Activated CD4-positive, CD25-positive, alpha-beta regulatory T cell (primary cell): ENCODE measurements around the gene H3-3A.
"Not testable (repeated sequence)": the region's sequence is repeated elsewhere in the genome, so short reads cannot be mapped to it uniquely, and the experiment has no call there.

Experiments
- DNase-seq, 4 experiments: peaks; one replicate each; lab custom pipeline; 2025; lab: John Stamatoyannopoulos, UW

H3-3A gene

DNA sequence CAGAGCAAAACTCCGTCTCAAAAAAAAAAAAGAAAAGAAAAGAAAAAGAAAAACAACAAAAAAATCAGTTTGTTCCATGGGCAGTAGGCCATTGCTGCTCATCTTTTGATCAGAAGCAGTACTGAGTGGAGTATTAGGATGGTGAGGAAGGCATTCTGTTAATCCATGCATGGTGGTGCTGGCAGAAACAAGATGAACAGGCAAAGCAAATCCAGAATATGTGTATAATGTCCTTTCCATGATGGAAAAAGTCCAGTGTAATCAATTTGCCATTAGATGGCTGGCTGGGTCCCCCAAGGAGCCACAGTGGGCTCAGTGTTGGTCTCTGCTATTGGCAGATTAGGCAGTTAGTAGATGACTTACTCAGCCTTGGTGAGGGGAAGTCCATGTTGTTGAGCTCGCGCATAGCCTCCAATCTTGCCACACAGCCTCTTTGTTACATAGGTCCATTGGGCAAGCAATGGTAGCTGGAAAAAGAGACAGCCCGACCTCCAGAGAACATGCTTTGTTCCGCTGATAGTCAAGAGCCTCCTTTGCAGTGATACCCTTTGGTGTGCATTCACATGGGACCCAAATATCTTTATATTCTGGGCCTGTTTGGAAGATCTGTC lies 23.3 kb downstream of the H3-3A start:
- DNase-seq = no peak

DNA sequence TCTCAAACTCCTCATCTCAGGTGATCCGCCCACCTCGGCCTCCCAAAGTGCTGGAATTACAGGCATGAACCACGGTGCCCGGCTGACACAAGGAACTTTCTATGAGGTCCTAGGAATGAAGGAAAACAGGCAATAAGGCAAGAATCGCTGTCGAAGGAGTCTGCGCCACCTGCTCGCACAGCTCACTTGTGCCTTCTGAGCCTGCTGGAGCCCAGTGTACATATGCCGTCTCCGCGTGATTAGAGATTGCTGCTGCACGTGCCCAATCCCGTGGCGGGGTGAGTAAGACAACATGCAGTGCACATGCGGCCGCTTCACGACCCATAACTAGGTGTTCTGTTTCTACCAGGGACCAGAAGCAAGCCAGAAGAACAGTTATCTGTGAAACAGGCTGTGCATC lies 24.3 kb downstream of the H3-3A start:
- DNase-seq = no peak

DNA sequence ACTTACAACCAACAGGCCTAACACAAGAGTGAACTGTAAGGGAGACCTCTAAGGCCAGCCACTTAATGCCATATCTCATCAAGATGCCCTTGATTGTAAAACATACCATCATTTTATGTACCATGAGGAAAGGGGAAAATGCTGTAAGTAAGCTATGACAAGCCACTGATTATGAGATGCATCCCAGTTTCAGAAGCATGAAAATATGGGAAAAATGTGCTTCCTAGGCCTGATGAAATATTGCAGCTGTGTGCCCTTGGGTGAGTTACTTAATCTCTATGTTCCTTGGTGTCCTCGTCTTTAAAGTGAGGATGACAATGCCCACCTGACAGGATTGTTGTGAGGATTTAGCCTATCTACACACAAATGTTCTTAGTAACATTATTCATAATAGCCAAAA lies 28.9 kb downstream of the H3-3A start:
- DNase-seq = no peak

DNA sequence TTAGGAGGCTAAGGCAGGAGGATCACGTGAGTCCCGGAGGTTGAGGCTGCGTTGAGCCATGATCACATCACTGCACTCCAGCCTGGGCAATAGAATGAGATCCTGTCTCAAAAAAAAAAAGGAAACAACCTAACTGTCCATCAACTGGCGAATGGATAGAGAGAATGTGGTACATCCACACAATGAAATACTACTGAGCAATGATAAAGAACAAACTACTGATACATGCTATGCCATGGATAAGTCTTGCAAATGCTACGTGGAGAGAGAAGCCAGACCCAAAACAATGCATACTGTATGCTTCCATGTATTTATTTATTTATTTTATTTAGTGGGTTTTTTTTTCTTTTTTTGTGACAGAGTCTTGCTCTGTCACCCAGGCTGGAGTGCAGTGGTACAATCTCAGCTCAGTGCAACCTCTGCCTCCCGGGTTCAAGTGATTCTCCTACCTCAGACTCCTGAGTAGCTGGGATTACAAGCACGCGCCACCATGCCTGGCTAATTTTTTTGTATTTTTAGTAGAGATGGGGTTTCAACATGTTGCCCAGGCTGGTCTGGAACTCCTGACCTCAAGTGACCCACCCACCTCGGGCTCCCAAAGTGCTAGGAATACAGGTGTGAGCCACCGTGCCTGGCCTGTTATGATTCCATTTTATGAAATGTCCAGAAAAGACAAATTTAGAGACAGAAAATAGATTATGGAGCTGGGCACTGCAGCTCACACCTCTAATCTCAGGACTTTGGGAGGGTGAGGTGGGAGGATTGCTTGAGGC lies 29.7 kb downstream of the H3-3A start:
- not testable (repeated sequence) for DNase-seq

DNA sequence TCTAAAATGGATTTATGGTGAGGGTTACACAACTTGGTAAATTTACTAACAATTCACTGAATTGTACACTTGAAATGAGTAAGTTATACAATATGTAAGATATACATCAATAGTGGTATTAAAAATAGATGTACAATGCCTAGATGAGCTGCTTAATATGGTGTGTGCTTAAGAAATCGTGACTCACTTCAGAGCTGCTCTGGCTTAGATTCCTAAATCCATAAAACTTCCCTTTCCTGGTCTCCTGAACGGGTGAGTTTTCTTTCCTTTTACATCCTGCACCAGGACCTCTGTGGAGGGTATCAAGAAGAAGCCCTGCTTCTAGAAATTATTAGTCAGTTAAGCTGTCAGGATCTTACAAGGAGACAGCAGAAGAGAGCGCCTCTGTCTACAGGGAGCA lies 30.4 kb downstream of the H3-3A start:
- no peak for DNase-seq

- DNase-seq = no peak
Observed at GRCh38 chr1:226093621-226094020, 31.1 kb downstream of the H3-3A start.

- no peak for DNase-seq
Observed at GRCh38 chr1:226094451-226094850, 31.9 kb downstream of the H3-3A start.

GRCh38 chr1:226095286-226095685 lies 32.8 kb downstream of the H3-3A start:
- DNase-seq = no peak

DNA sequence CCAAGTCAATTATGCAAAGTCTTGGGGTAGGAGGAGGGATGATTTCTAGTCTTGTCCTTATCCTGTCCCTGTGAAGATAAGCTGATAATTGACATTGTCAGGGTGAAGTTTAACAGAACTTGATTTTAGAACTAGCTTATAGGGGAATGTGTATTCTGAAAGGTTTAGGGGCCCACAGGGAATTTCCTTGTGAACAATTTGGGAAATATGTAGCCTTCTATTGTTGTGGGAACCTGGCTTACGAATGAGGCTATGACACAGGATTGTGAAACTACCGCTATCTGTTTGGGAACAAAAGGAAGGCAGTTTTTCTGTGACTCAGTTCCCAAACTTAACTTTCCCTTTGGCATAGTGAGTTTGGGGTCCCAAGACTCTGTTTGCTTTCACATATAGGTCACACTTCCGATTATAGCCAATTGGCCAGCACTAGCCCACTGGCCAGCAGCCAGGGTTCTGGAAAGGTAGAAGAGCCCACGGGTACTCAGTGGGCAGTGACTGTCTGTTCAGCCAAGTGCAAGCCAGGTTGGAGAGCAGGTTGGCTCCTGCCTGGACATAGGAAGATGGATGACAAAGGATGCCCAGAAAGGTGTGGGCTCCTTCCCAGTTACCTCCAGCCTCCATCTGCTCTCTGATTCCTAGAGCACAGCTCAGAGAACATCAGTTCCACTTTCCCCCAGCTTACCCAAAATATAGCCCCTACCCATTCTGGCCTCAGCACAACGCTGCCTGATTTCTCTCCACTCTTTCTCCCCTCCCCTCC lies 35.5 kb downstream of the H3-3A start:
- no peak for DNase-seq

DNA sequence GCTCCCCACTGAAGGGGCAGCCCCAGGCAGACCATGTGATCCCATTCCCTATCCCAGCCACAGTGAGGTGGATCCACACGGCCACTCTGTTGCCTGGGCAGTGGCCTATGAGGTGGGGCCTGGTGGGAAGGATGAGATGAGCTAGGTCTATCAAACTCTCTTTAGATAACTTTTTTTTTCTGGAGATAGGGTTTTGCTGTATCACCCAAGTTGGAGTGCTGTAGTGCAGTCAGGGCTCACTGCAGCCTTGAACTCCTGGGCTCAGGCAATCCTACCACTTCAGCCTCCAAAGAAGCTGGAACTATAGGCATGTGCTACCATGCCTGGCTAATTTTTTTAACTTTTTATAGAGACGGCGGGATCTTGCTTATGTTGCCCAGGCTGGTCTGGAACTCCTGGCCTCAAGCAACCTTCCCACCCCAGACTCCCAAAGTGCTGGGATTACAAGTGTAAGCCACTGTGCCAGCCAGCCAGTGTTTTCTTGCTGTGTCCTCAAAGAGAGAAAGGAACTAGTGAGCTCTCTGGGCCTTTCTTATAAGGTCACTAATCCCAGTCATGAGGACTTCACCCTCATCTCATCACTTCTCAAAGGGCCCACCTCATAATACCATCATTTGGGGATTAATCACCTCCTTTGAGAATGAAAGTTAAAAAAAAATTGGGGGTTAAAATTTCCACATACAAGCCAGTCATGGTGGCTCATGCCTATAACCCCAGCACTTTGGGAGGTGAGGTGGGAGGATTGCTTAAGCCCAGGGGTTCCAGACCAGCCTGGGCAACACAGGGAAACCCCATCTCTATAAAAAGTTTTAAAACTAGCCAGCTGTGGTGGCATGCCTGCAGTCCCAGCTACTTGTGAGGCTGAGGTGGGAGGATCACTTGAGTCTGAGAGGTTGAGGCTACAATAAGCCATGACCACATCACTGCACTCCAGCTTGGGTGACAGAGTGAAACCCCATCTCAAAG lies 36.6 kb downstream of the H3-3A start:
- DNase-seq = no peak

DNA sequence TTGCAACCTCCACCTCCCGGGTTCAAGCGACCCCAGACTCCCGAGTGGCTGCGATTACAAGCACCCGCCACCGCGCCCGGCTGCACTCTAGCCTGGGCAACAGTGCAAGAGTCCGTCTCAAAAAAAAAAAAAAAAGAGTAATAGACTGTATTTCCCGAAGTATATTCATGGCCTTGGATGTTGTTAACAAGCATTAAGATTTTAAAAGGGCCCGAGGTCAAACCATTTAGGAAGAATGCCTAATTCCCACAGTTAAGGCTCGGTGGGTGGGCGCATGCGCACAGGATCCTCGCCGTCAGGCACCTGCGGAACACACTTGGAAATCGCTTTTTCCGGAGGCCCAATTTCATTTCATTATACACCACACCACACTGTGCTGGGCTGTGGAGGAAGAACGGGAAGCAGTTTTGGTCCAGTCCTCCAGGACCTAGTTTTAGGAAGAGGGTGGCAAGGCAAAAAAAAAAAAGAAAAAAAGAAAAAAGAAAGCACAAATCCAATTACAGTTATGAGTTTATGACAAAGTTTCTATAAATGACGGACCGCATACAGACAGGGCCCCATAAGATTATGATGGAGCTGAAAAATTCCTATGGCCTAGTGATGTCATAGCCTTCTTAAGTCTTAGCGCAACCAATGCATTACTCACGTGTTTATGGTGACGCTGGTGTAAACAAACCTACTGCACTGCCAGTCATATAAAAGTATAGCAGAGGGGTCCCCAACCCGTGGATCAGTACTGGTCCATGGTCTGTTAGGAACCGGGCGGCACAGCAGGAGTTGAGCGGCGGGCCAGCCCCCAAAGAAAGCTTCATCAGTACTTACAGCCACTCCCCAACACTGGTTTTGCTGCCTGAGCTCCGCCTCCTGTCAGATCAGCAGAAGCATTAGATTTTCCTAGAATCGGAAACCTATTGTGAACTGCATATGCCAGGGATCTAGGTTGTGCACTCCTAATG lies 38.2 kb downstream of the H3-3A start:
- DNase-seq = no peak

GRCh38 chr1:226104671-226105121 lies 42.2 kb downstream of the H3-3A start:
- no peak for DNase-seq

DNA sequence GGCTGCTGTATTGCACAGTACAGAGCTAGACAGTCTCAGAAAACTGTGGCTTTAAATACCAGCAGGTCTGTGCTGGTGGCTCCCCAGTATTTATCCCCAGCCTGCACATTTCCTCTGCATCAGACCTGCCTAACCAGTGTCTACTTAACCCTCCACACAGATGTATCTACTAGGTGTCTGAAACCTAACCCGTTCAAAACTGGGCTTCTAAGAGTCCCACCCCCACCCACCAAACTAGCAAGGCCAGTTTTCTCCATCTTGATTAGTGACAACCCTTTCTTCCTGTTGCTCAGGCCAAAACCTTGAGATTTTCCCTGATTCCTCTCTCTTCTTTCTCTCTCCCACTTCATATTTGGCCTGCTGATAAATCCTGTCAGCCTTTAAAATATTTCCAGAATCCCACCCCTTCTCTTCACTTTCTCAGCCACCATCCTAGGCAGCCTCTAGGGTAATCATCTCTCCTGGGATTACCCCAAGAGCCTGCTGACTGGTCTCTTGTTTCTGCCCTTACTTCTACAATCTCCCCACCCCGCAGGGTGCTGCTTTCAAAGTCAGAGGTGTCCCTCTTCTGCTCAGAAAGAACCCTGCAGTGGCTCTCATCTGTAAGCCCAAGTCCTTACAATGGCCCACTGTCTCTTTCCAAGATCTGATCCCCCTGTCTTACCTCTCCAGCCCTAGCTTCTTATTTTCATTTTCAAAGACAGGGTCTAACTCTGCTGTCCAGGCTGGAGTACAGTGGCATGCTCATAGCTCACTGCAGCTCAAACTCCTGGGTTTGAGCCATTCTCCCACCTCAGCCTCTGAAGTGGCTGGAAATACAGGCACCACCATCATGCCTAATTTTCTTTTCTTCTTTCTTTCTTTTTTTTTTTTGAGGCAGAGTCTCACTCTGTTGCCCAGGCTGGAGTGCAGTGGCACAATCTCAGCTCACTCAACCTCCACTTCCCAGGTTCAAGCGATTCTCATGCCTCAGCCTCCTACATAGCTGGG lies 45.2 kb downstream of the H3-3A start:
- DNase-seq = no peak

- no peak for DNase-seq
Observed at GRCh38 chr1:226108935-226109828, 46.7 kb downstream of the H3-3A start.

DNA sequence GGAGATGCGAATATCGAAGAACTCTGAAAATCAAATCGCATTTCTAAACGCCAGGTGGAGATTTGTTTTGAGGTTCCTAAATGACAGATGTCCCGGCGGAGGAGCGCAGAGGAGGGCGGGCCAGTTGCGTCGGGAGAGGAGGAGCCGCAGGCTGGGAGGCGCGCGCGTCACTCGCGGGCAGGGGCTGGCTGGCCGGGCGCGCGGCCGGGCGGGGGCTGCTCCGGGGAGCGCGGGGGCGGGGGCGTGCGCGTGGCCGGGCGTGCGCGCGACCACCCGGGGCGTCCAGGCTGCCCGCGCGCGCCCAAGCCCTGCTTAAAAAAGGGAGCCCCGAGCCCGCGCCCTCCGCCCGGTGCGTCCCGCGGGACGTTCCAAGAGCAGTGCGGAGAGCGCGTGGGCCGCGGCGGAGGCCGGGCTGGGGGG lies 47.3 kb downstream of the H3-3A start:
- DNase-seq = peak; percentile 25 to 46 (median 32)

GRCh38 chr1:226110249-226111097 lies 48.0 kb downstream of the H3-3A start:
- DNase-seq = peak in 3 of 4 experiments; percentile 25 to 31 (median 25)
